HepG2 (cell line): ENCODE results near the gene TGFBI. TPM values are rescaled to one million over a fixed set of nuclear protein-coding genes. Genes with fewer than 3 reads are reported as not detected.

Source experiments
- ATAC-seq: fragments of 200-7000 bp; cut with Tn5 transposase; 3 replicates; pipeline ENCODE4 v1.9.1; 2020; ENCODE audit warnings: mild to moderate bottlenecking, moderate library complexity
- BruUV-seq: library from RNA; stranded (reverse); fragments of 400-500 nt; replicated peaks from 2 replicates; lab custom pipeline; 2021; lab: Mats Ljungman, UMichigan
- CTCF ChIA-PET: fragments of 300-600 bp; formaldehyde crosslinking; extraction: SDS; loops from one replicate; lab custom pipeline; 2021; ENCODE audit warnings: low total read pairs, inconsistent platforms, low intra/inter-chr PET ratio; lab: Yijun Ruan, JAX
- POLR2A ChIA-PET: fragments of 350-600 bp; sonication (Branson Sonifier 250); formaldehyde crosslinking; loops from one replicate; lab custom pipeline; 2020; ENCODE audit warnings: antibody characterized with exemption, inconsistent platforms; lab: Yijun Ruan, JAX
- DNase-seq: peaks from one replicate; pipeline ENCODE4 v3.0.0-alpha.2; 2015; ENCODE audit warnings: low spot score
- FAIRE-seq: peaks from 3 replicates; lab custom pipeline; 2011; peaks lifted over from hg19 to GRCh38; lab: Jason Lieb, UNC
- H2AFZ ChIP-seq: one replicate; pipeline ENCODE4 v1.6.1; 2011; ENCODE audit warnings: low read length, inconsistent platforms
- H3K27ac ChIP-seq: fragments of 300-600 bp; 3 replicates; pipeline ENCODE4 v1.8.0; 2011; ENCODE audit warnings: mixed run types, mild to moderate bottlenecking, mixed read lengths, low read length, inconsistent platforms; ENCODE audit not compliant: insufficient read depth; ENCODE audit errors: extremely low read length
- H3K27me3 ChIP-seq, 2 experiments: fragments of 200-600 bp in 1 of 2; 2 replicates in 1 of 2; 3 replicates in 1 of 2; pipeline versions ENCODE4 v1.6.0 to v1.8.0; 2011; ENCODE audit warnings: low read length in 2 of 2, mild to moderate bottlenecking in 2 of 2, moderate library complexity in 2 of 2, inconsistent platforms in 1 of 2; ENCODE audit not compliant: insufficient read depth in 2 of 2, control insufficient read depth in 1 of 2
- H3K36me3 ChIP-seq, 2 experiments: fragments of 200-600 bp in 1 of 2; replicated peaks in 1 of 2; 2 replicates in 1 of 2; 3 replicates in 1 of 2; pipeline versions ENCODE4 v1.5.1 to v1.8.0; 2011; ENCODE audit warnings: low read length in 2 of 2, inconsistent platforms in 1 of 2; ENCODE audit not compliant: insufficient read depth in 2 of 2, control insufficient read depth in 1 of 2
- H3K4me1 ChIP-seq: 2 replicates; pipeline ENCODE4 v1.5.1; 2012; ENCODE audit warnings: low read length, inconsistent platforms; ENCODE audit not compliant: insufficient read depth
- H3K4me2 ChIP-seq: 2 replicates; pipeline ENCODE4 v1.6.0; 2011; ENCODE audit warnings: low read depth, low read length, inconsistent platforms
- H3K4me3 ChIP-seq, 3 experiments: fragments of 200-600 bp in 1 of 3; sonication (generic), shearing (Covaris generic) in 1 of 3; replicated peaks in 1 of 3; 2 replicates each; pipeline ENCODE4 v1.5.1; 2011 to 2016; ENCODE audit warnings: low read length in 3 of 3, inconsistent platforms in 2 of 3, low read depth in 2 of 3, mild to moderate bottlenecking in 2 of 3, control low read depth in 1 of 3, mixed read lengths in 1 of 3; ENCODE audit not compliant: insufficient read depth in 1 of 3
- H3K79me2 ChIP-seq: one replicate; pipeline ENCODE4 v1.6.1; 2011; ENCODE audit warnings: low read length, inconsistent platforms; ENCODE audit not compliant: insufficient read depth
- H3K9ac ChIP-seq: 2 replicates; pipeline ENCODE4 v1.6.0; 2011; ENCODE audit warnings: mild to moderate bottlenecking, low read depth, low read length, inconsistent platforms; ENCODE audit not compliant: insufficient read depth
- H3K9me3 ChIP-seq: 2 replicates; pipeline ENCODE4 v1.5.1; 2012; ENCODE audit warnings: mild to moderate bottlenecking, low read length
- H4K20me1 ChIP-seq: 2 replicates; pipeline ENCODE4 v1.6.0; 2011; ENCODE audit warnings: inconsistent platforms, mild to moderate bottlenecking, low read length, moderate library complexity; ENCODE audit not compliant: insufficient read depth
- CAMTA2 ChIP-seq: sonication (generic); formaldehyde crosslinking; IDR thresholded peaks from 2 replicates; pipeline ENCODE4 v1.4.0; 2020; ENCODE audit warnings: mild to moderate bottlenecking, missing genetic modification reagents, borderline replicate concordance
- CENPT ChIP-seq: sonication (generic); formaldehyde crosslinking; IDR thresholded peaks from 2 replicates; pipeline ENCODE4 v1.8.0; 2022; ENCODE audit warnings: low read depth, mild to moderate bottlenecking, moderate library complexity, missing genetic modification reagents
- ISL2 ChIP-seq: sonication (generic); formaldehyde crosslinking; IDR thresholded peaks from 2 replicates; pipeline ENCODE4 v1.5.0; 2020; ENCODE audit warnings: missing genetic modification reagents
- JARID2 ChIP-seq: sonication (generic); formaldehyde crosslinking; IDR thresholded peaks from 2 replicates; pipeline ENCODE4 v1.8.1; 2023; ENCODE audit warnings: missing genetic modification reagents, inconsistent platforms; ENCODE audit not compliant: insufficient replicate concordance
- MBNL3 ChIP-seq: fragments of 250-450 bp; sonication (Bioruptor Pico); conservative IDR thresholded peaks from 2 replicates; pipeline ENCODE4 v1.8.0; 2022; ENCODE audit warnings: mild to moderate bottlenecking, inconsistent platforms
- MEIS1 ChIP-seq: sonication (generic); formaldehyde crosslinking; IDR thresholded peaks from 2 replicates; pipeline ENCODE4 v1.9.0; 2021; ENCODE audit warnings: mild to moderate bottlenecking, missing genetic modification reagents, moderate library complexity, borderline replicate concordance
- MXD4 ChIP-seq: IDR thresholded peaks from 2 replicates; pipeline ENCODE4 v1.6.1; 2016; ENCODE audit warnings: mild to moderate bottlenecking, missing biosample characterization, missing genetic modification reagents
- SPEN ChIP-seq: sonication (generic); formaldehyde crosslinking; IDR thresholded peaks from 2 replicates; pipeline ENCODE4 v1.5.1; 2020; ENCODE audit warnings: low read depth, mild to moderate bottlenecking, missing genetic modification reagents
- TOPORS ChIP-seq: sonication (generic); formaldehyde crosslinking; IDR thresholded peaks from 2 replicates; pipeline ENCODE4 v1.8.0; 2023; ENCODE audit warnings: mild to moderate bottlenecking, missing genetic modification reagents
- ZNF12 ChIP-seq: sonication (generic); formaldehyde crosslinking; IDR thresholded peaks from 2 replicates; pipeline ENCODE4 v1.5.0; 2020; ENCODE audit warnings: missing genetic modification reagents
- ZNF772 ChIP-seq: sonication (generic); formaldehyde crosslinking; IDR thresholded peaks from 2 replicates; pipeline ENCODE4 v1.5.0; 2020; ENCODE audit warnings: mild to moderate bottlenecking, missing genetic modification reagents
- WGBS: methylation state at CpG from one replicate; pipeline ENCODE4 v1.1.6; 2017; ENCODE audit warnings: low lambda C conversion rate; 5-methylcytosine and 5-hydroxymethylcytosine counted together
- in situ Hi-C: cut with HindIII; loops from 2 replicates; pipeline ENCODE4 v1.10.0; 2017; ENCODE audit warnings: low pct_unique_long_range_greater_than_20kb; ENCODE audit not compliant: extremely low pct_ligation_motif_present
- intact Hi-C: fragments of 100-400 bp; cut with micrococcal nuclease; formaldehyde crosslinking; loops from one replicate; pipeline ENCODE4 v1.10.0; 2022; ENCODE audit not compliant: unreplicated experiment
- polyA plus RNA-seq, 8 experiments: library from polyadenylated mRNA; depleted of rRNA in 3 of 8; stranded (reverse) in 7 of 8; unstranded in 1 of 8; fragments of >200 nt; fragmentation: Illumina TruSeq in 4 of 8; extraction: Trizol in 4 of 8; gene quantifications; 2 replicates each; pipeline versions ENCODE4 v1.2.1 to v1.2.3, GENCODE V29; 2011 to 2016; ENCODE audit warnings: low read depth in 4 of 8, missing spikeins in 1 of 8, mixed read lengths in 1 of 8; ENCODE audit not compliant: insufficient read depth in 1 of 8
- total RNA-seq, 5 experiments: library from RNA; depleted of rRNA; stranded (reverse); fragments of >200 nt; fragmentation: Illumina TruSeq; extraction: Trizol; gene quantifications; 2 replicates each; pipeline ENCODE4 v1.2.3, GENCODE V29; 2016; ENCODE audit warnings: low read depth in 1 of 5
- TF ChIP-seq, protein P1 (sequence below): sonication (generic); formaldehyde crosslinking; IDR thresholded peaks from 2 replicates; pipeline ENCODE4 v1.4.0; 2020; ENCODE audit warnings: mild to moderate bottlenecking, missing genetic modification reagents
- TF ChIP-seq, protein P2 (sequence below): IDR thresholded peaks from 2 replicates; pipeline ENCODE4 v1.6.1; 2016; ENCODE audit warnings: missing genetic modification reagents, missing compliant biosample characterization
- TF ChIP-seq, protein P3 (sequence below), 2 experiments: sonication (generic) in 1 of 2; formaldehyde crosslinking in 1 of 2; IDR thresholded peaks; 2 replicates each; pipeline versions ENCODE4 v1.4.0 to v1.6.1; 2016 to 2020; ENCODE audit warnings: borderline replicate concordance in 1 of 2, low read depth in 1 of 2, mild to moderate bottlenecking in 1 of 2, missing genetic modification reagents in 1 of 2

The TGFBI gene
- total and polyA plus RNA-seq, 2 of the 13 experiments (the other 11 are each of a cell fraction or from before 2014, with no cell fraction given): 275 to 457 TPM

DNA sequence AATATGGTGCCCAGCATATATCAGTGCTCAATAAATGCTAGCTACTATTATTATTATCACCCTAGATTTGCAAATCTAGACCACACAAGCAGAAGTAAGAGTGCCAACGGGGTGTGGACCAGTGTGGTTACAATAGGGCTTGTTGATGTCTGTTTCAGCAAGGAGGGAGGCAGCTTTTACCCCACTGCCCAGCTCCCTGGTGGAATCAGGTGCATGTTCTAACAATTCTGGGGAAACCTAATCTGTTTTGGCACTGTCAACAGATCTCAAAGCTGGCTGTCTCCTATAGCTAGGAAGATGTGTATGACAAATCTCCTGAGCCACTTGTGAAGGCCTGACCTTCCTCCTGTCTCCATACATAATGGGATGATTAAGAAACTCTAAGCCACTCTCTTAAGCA is 5.7 kb downstream of the TGFBI start:
- H4K20me1 ChIP-seq: no peaks in the 10 kb centered on the region
- no peak overlapping the region for H3K9ac ChIP-seq
- no peak overlapping the region for H3K4me3 ChIP-seq
- DNase-seq (no peak), FAIRE-seq (no peak), ATAC-seq (no peak)
- no peak overlapping the region for H2AFZ ChIP-seq
- intact Hi-C loops (no loop called here), in situ Hi-C loops (no loop called here)
- peaks cover 52% of the 10 kb centered on the region for H3K4me1 ChIP-seq
- H3K9me3 ChIP-seq: no peaks in the 10 kb centered on the region
- CTCF ChIA-PET: no interaction called here
- no peaks in the 10 kb centered on the region for H3K27me3 ChIP-seq
- WGBS: 100% methylated on average over 1 of the region's 1 CpG
- no peak overlapping the region for H3K27ac ChIP-seq
- no TSS peak for BruUV-seq
- H3K4me2 ChIP-seq: no peak overlapping the region
- POLR2A ChIA-PET: interaction anchor here (10.6 kb wide), 1 partner anchor 18 kb away, joined by 129 read pairs; no protein-coding TSS in a partner anchor
- peaks cover 22% of the 10 kb centered on the region for H3K79me2 ChIP-seq
- TF ChIP-seq SPEN: no peak
- TF ChIP-seq MEIS1 (CRISPR knock-in tag): no peak
- TF ChIP-seq ZNF772 (CRISPR knock-in tag): no peak
- peaks cover 15 to 53% of the 10 kb centered on the region in 2 experiments for H3K36me3 ChIP-seq

DNA sequence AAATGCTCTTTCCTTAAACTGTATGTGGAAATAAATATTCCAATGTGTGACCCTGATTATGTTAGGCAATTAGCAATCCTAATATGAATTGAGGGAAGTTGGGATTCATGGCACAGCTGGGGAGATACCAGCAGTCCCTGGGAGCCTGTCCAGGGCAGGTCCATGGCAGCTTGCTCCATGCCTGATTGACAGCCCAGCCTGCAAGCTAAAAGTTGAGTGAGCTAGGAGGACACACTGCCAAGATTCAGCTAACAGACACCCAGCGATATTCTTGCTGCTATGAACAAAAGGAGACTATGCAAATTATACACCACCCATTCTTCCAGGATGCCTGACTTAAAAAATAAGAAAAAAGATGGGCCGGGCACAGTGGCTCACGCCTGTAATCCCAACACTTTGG is 6.2 kb downstream of the TGFBI start:
- DNase-seq (no peak), ATAC-seq (no peak), FAIRE-seq (no peak)
- ChIA-PET POLR2A (interaction anchor here (1.1 to 10.6 kb wide), 2 partner anchors 18 to 61 kb away, joined by 3 to 129 read pairs; no protein-coding TSS in a partner anchor), CTCF (no interaction called here)
- Histone ChIP-seq H3K4me3 (no peak overlapping the region), H3K9me3 (no peaks in the 10 kb centered on the region), H3K27ac (no peak overlapping the region), H3K4me1 (peaks cover 47% of the 10 kb centered on the region), H3K36me3 (peaks cover 15 to 55% of the 10 kb centered on the region in 2 experiments), H3K79me2 (peaks cover 17% of the 10 kb centered on the region), H3K9ac (no peak overlapping the region), H3K4me2 (no peak overlapping the region), H4K20me1 (no peaks in the 10 kb centered on the region), H2AFZ (no peak overlapping the region), H3K27me3 (no peaks in the 10 kb centered on the region)
- WGBS: 98% methylated on average over 3 of the region's 3 CpGs
- no TSS peak for BruUV-seq
- TF ChIP-seq, protein P1, sequence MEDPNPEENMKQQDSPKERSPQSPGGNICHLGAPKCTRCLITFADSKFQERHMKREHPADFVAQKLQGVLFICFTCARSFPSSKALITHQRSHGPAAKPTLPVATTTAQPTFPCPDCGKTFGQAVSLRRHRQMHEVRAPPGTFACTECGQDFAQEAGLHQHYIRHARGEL (CRISPR knock-in tag): no peak
- no peak for TF ChIP-seq TOPORS (CRISPR knock-in tag)
- TF ChIP-seq, protein P2, sequence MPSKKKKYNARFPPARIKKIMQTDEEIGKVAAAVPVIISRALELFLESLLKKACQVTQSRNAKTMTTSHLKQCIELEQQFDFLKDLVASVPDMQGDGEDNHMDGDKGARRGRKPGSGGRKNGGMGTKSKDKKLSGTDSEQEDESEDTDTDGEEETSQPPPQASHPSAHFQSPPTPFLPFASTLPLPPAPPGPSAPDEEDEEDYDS (CRISPR knock-in tag): no peak
- no peak for TF ChIP-seq CENPT
- TF ChIP-seq JARID2 (CRISPR knock-in tag): no peak
- TF ChIP-seq, protein P3, sequence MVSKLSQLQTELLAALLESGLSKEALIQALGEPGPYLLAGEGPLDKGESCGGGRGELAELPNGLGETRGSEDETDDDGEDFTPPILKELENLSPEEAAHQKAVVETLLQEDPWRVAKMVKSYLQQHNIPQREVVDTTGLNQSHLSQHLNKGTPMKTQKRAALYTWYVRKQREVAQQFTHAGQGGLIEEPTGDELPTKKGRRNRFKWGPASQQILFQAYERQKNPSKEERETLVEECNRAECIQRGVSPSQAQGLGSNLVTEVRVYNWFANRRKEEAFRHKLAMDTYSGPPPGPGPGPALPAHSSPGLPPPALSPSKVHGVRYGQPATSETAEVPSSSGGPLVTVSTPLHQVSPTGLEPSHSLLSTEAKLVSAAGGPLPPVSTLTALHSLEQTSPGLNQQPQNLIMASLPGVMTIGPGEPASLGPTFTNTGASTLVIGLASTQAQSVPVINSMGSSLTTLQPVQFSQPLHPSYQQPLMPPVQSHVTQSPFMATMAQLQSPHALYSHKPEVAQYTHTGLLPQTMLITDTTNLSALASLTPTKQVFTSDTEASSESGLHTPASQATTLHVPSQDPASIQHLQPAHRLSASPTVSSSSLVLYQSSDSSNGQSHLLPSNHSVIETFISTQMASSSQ (IDR thresholded peaks at IDR 0.05; ENCODE audit: low read depth): no peak
- TF ChIP-seq, protein P3 (CRISPR knock-in tag; IDR thresholded peaks at IDR 0.05; ENCODE audit: borderline replicate concordance): no peak
- no peak for TF ChIP-seq MBNL3 (CRISPR knock-in tag)
- TF ChIP-seq ZNF12: no peak
- no peak for TF ChIP-seq MXD4
- no peak for TF ChIP-seq CAMTA2 (CRISPR knock-in tag)
- no peak for TF ChIP-seq ISL2 (CRISPR knock-in tag)
- intact Hi-C loops (no loop called here), in situ Hi-C loops (no loop called here)
